Activated CD4-positive, alpha-beta memory T cell treated with anti-CD3 and anti-CD28 coated beads, Interleukin-2, amount 10 ng/mL, durations not matched to agents 7 days and 5 days (primary cell): ENCODE results near the gene BAHCC1. TPM values are rescaled to one million over a fixed set of nuclear protein-coding genes. Genes with fewer than 3 reads are reported as not detected.
A peak's percentile ranks its signal among the peaks of the same experiment; 100 is the strongest.

Source experiments
- CTCF ChIA-PET: fragments of 350-600 bp; sonication (Branson Sonifier 250); formaldehyde crosslinking; loops from one replicate; lab custom pipeline; 2021; ENCODE audit warnings: antibody characterized with exemption, inconsistent platforms; lab: Charles Lee
- POLR2A ChIA-PET: fragments of 350-600 bp; sonication (Branson Sonifier 250); formaldehyde crosslinking; loops from one replicate; lab custom pipeline; 2021; ENCODE audit warnings: antibody characterized with exemption; lab: Charles Lee
- DNase-seq: peaks from one replicate; pipeline ENCODE4 v3.0.0-alpha.2; 2020
- H3K27ac Mint-ChIP-seq: one replicate; pipeline ENCODE4 v1.8.0; 2021; ENCODE audit warnings: mild to moderate bottlenecking, mixed read lengths
- H3K27me3 Mint-ChIP-seq: one replicate; pipeline ENCODE4 v1.8.0; 2021; ENCODE audit warnings: mixed read lengths
- H3K36me3 Mint-ChIP-seq: one replicate; pipeline ENCODE4 v1.8.0; 2021; ENCODE audit warnings: low read depth, mixed read lengths
- H3K4me1 Mint-ChIP-seq: one replicate; pipeline ENCODE4 v1.8.0; 2021; ENCODE audit warnings: mixed read lengths
- H3K4me3 Mint-ChIP-seq: one replicate; pipeline ENCODE4 v1.8.0; 2021; ENCODE audit warnings: mild to moderate bottlenecking, mixed read lengths
- H3K9me3 Mint-ChIP-seq: one replicate; pipeline ENCODE4 v1.8.0; 2021; ENCODE audit warnings: mixed read lengths
- total RNA-seq, 2 experiments: library from RNA; stranded (reverse); gene quantifications; one replicate each; pipeline ENCODE4 v1.2.3, GENCODE V29; 2021

BAHCC1 gene
- total RNA-seq, 2 experiments from 2014 or later: 0.15 to 0.18 TPM

GRCh38 chr17:81491761-81492160 lies 96.5 kb downstream of the BAHCC1 start:
- Mint-ChIP-seq H3K27ac (no peak overlapping the region), H3K27me3 (peaks cover 16% of the 10 kb centered on the region), H3K9me3 (no peaks in the 10 kb centered on the region), H3K4me1 (peaks cover 7% of the 10 kb centered on the region), H3K4me3 (no peak overlapping the region), H3K36me3 (no peaks in the 10 kb centered on the region)
- ChIA-PET POLR2A (interaction anchor here (1.2 kb wide), 1 partner anchor 17 kb away, joined by 3 read pairs; no protein-coding TSS in a partner anchor), CTCF (no interaction called here)
- DNase-seq: no peak

GRCh38 chr17:81492202-81492601 lies 96.9 kb downstream of the BAHCC1 start:
- CTCF ChIA-PET: no interaction called here
- no peak for DNase-seq
- Mint-ChIP-seq H3K4me1 (peaks cover 7% of the 10 kb centered on the region), H3K9me3 (no peaks in the 10 kb centered on the region), H3K27me3 (peaks cover 16% of the 10 kb centered on the region), H3K36me3 (no peaks in the 10 kb centered on the region), H3K27ac (no peak overlapping the region), H3K4me3 (no peak overlapping the region)
- POLR2A ChIA-PET: interaction anchor here (1.2 kb wide), 1 partner anchor 16 kb away, joined by 3 read pairs; no protein-coding TSS in a partner anchor

GRCh38 chr17:81492706-81493105 lies 97.4 kb downstream of the BAHCC1 start:
- peaks cover 16% of the 10 kb centered on the region for H3K27me3 Mint-ChIP-seq
- ChIA-PET POLR2A (interaction anchor here (1.2 kb wide), 1 partner anchor 16 kb away, joined by 3 read pairs; no protein-coding TSS in a partner anchor), CTCF (no interaction called here)
- H3K9me3 Mint-ChIP-seq: no peaks in the 10 kb centered on the region
- DNase-seq: no peak
- H3K36me3 Mint-ChIP-seq: no peaks in the 10 kb centered on the region
- no peak overlapping the region for H3K4me3 Mint-ChIP-seq
- H3K27ac Mint-ChIP-seq: no peak overlapping the region
- peaks cover 7% of the 10 kb centered on the region for H3K4me1 Mint-ChIP-seq

GRCh38 chr17:81493198-81494038 lies 98.2 kb downstream of the BAHCC1 start:
- no peak overlapping the region for H3K4me3 Mint-ChIP-seq
- no peak overlapping the region for H3K27ac Mint-ChIP-seq
- POLR2A ChIA-PET: interaction anchor here (0.9 kb wide), 1 partner anchor 13 kb away, joined by 3 read pairs; no protein-coding TSS in a partner anchor
- peaks cover 7% of the 10 kb centered on the region for H3K4me1 Mint-ChIP-seq
- H3K9me3 Mint-ChIP-seq: no peaks in the 10 kb centered on the region
- H3K27me3 Mint-ChIP-seq: peaks cover 19% of the 10 kb centered on the region
- CTCF ChIA-PET: no interaction called here
- no peak for DNase-seq
- H3K36me3 Mint-ChIP-seq: no peaks in the 10 kb centered on the region

GRCh38 chr17:81494626-81495377 lies 99.5 kb downstream of the BAHCC1 start:
- no peak for DNase-seq
- CTCF ChIA-PET: interaction anchor here (1.5 kb wide), 1 partner anchor 14 kb away, joined by 3 read pairs; no protein-coding TSS in a partner anchor

GRCh38 chr17:81498953-81499600 lies 103.8 kb downstream of the BAHCC1 start:
- H3K27ac Mint-ChIP-seq: no peak overlapping the region
- peaks cover 22% of the 10 kb centered on the region for H3K27me3 Mint-ChIP-seq
- no peak overlapping the region for H3K4me3 Mint-ChIP-seq
- H3K9me3 Mint-ChIP-seq: no peaks in the 10 kb centered on the region
- H3K36me3 Mint-ChIP-seq: no peaks in the 10 kb centered on the region
- peaks cover 6% of the 10 kb centered on the region for H3K4me1 Mint-ChIP-seq
- ChIA-PET CTCF (interaction anchor here (0.6 to 1.1 kb wide), 2 partner anchors 10 to 102 kb away, joined by 3 to 4 read pairs; no protein-coding TSS in a partner anchor), POLR2A (interaction anchor here (0.6 kb wide), 1 partner anchor 762 kb away, joined by 3 read pairs; no protein-coding TSS in a partner anchor)
- DNase-seq: no peak

More at GRCh38 chr17:81494626-81495377, 99.5 kb downstream of the BAHCC1 start:
- H3K4me1 Mint-ChIP-seq: peaks cover 6% of the 10 kb centered on the region
- H3K27me3 Mint-ChIP-seq: peaks cover 16% of the 10 kb centered on the region
- H3K27ac Mint-ChIP-seq: no peak overlapping the region
- no peaks in the 10 kb centered on the region for H3K9me3 Mint-ChIP-seq
- H3K36me3 Mint-ChIP-seq: no peaks in the 10 kb centered on the region
- POLR2A ChIA-PET: interaction anchor here (0.9 kb wide), 1 partner anchor 12 kb away, joined by 3 read pairs; no protein-coding TSS in a partner anchor
- no peak overlapping the region for H3K4me3 Mint-ChIP-seq

GRCh38 chr17:81499601-81499970 lies 104.3 kb downstream of the BAHCC1 start:
- CTCF ChIA-PET: no interaction called here

GRCh38 chr17:81500047-81500446 lies 104.8 kb downstream of the BAHCC1 start:
- no peak overlapping the region for H3K4me3 Mint-ChIP-seq
- peaks cover 2% of the 10 kb centered on the region for H3K4me1 Mint-ChIP-seq
- CTCF ChIA-PET: no interaction called here
- H3K9me3 Mint-ChIP-seq: no peaks in the 10 kb centered on the region
- H3K27ac Mint-ChIP-seq: no peak overlapping the region
- no peaks in the 10 kb centered on the region for H3K36me3 Mint-ChIP-seq
- POLR2A ChIA-PET: interaction anchor here (1.2 kb wide), 1 partner anchor 9 kb away, joined by 4 read pairs; no protein-coding TSS in a partner anchor
- H3K27me3 Mint-ChIP-seq: peaks cover 19% of the 10 kb centered on the region
- no peak for DNase-seq

More at GRCh38 chr17:81499601-81499970, 104.3 kb downstream of the BAHCC1 start:
- DNase-seq: no peak
- Mint-ChIP-seq H3K27me3 (peaks cover 19% of the 10 kb centered on the region), H3K36me3 (no peaks in the 10 kb centered on the region), H3K27ac (no peak overlapping the region), H3K9me3 (no peaks in the 10 kb centered on the region), H3K4me1 (peaks cover 6% of the 10 kb centered on the region), H3K4me3 (no peak overlapping the region)
- POLR2A ChIA-PET: interaction anchor here (0.6 to 1.2 kb wide), 2 partner anchors 9 to 761 kb away, joined by 3 to 4 read pairs; no protein-coding TSS in a partner anchor

- ChIA-PET CTCF (interaction anchor here (0.7 kb wide), 1 partner anchor 215 kb away, joined by 4 read pairs; no protein-coding TSS in a partner anchor), POLR2A (no interaction called here)
- Mint-ChIP-seq H3K4me1 (no peaks in the 10 kb centered on the region), H3K27ac (no peak overlapping the region), H3K4me3 (no peak overlapping the region), H3K27me3 (peaks cover 18% of the 10 kb centered on the region), H3K36me3 (no peaks in the 10 kb centered on the region), H3K9me3 (no peaks in the 10 kb centered on the region)
- DNase-seq: no peak
Measured at GRCh38 chr17:81502471-81503017, 107.3 kb downstream of the BAHCC1 start.

- CTCF ChIA-PET: no interaction called here
- H3K4me1 Mint-ChIP-seq: peaks cover 9% of the 10 kb centered on the region
- H3K27ac Mint-ChIP-seq: no peak overlapping the region
Measured at GRCh38 chr17:81503619-81504018, 108.4 kb downstream of the BAHCC1 start.

GRCh38 chr17:81508639-81509206 lies 113.5 kb downstream of the BAHCC1 start:
- H3K36me3 Mint-ChIP-seq: peaks cover 44% of the 10 kb centered on the region
- peak overlapping the region; percentile 86 for H3K27ac Mint-ChIP-seq
- H3K27me3 Mint-ChIP-seq: peaks cover 3% of the 10 kb centered on the region
- peak overlapping the region; percentile 93 for H3K4me3 Mint-ChIP-seq
- no peak for DNase-seq
- CTCF ChIA-PET: interaction anchor here (0.7 to 1.1 kb wide), 2 partner anchors 13 to 97 kb away, joined by 3 read pairs; no protein-coding TSS in a partner anchor
- peaks cover 22% of the 10 kb centered on the region for H3K4me1 Mint-ChIP-seq
- no peaks in the 10 kb centered on the region for H3K9me3 Mint-ChIP-seq
- POLR2A ChIA-PET: interaction anchor here (0.5 to 4.2 kb wide), 13 partner anchors 9 to 1254 kb away, joined by 3 to 24 read pairs (median 4); partner anchors contain the start of genes FAAP100 and SLC38A10

More at GRCh38 chr17:81503619-81504018, 108.4 kb downstream of the BAHCC1 start:
- H3K9me3 Mint-ChIP-seq: no peaks in the 10 kb centered on the region
- peaks cover 15% of the 10 kb centered on the region for H3K27me3 Mint-ChIP-seq
- H3K36me3 Mint-ChIP-seq: peaks cover 7% of the 10 kb centered on the region
- POLR2A ChIA-PET: no interaction called here
- DNase-seq: no peak
- no peak overlapping the region for H3K4me3 Mint-ChIP-seq
